Right forelimb (tissue), 1 donor: Measurements from ENCODE around the gene COMMD3.

Experiments
- DNase-seq: peaks from one replicate; pipeline ENCODE4 v3.0.0-alpha.2; 2018

The COMMD3 gene

GRCh38 chr10:22368981-22369380 is 52.8 kb downstream of the COMMD3 start:
- DNase-seq, result no peak

- no peak for DNase-seq
Observed at GRCh38 chr10:22369434-22370072, 53.4 kb downstream of the COMMD3 start.
